Islet of Langerhans (tissue), 1 donor: ENCODE data around the gene GMEB2.
"Not testable (repeated sequence)": the region's sequence is repeated elsewhere in the genome, so short reads cannot be mapped to it uniquely, and the experiment has no call there.

Experiments used
- FAIRE-seq: peaks from one replicate; lab custom pipeline; 2011; peaks lifted over from hg19 to GRCh38; lab: Jason Lieb, UNC

GMEB2 gene

GRCh38 chr20:63636752-63637628, 10.1 kb upstream of the GMEB2 start:
- no peak for FAIRE-seq

- no peak for FAIRE-seq
Observed at GRCh38 chr20:63635431-63636141, 8.7 kb upstream of the GMEB2 start.

GRCh38 chr20:63633732-63634131, 6.8 kb upstream of the GMEB2 start:
- no peak for FAIRE-seq

- FAIRE-seq = not testable (repeated sequence)
Observed at GRCh38 chr20:63631426-63631825, 4.5 kb upstream of the GMEB2 start.

GRCh38 chr20:63630956-63631355, 4.1 kb upstream of the GMEB2 start:
- FAIRE-seq = not testable (repeated sequence)

GRCh38 chr20:63628246-63628975, 1.5 kb upstream of the GMEB2 start:
- FAIRE-seq = no peak

- no peak for FAIRE-seq
Observed at GRCh38 chr20:63627751-63628245, 897 bp upstream of the GMEB2 start.

GRCh38 chr20:63627129-63627750, 339 bp upstream of the GMEB2 start:
- no peak for FAIRE-seq

- no peak for FAIRE-seq
Observed at GRCh38 chr20:63625771-63626423, 1.0 kb downstream of the GMEB2 start.

- FAIRE-seq = no peak
Observed at GRCh38 chr20:63624486-63624885, 2.4 kb downstream of the GMEB2 start.

GRCh38 chr20:63622732-63623131, 4.2 kb downstream of the GMEB2 start:
- FAIRE-seq = no peak

GRCh38 chr20:63622096-63622495, 4.8 kb downstream of the GMEB2 start:
- no peak for FAIRE-seq

GRCh38 chr20:63620991-63621390, 5.9 kb downstream of the GMEB2 start:
- FAIRE-seq = no peak

GRCh38 chr20:63619505-63619904, 7.4 kb downstream of the GMEB2 start:
- FAIRE-seq = no peak

GRCh38 chr20:63619086-63619485, 7.8 kb downstream of the GMEB2 start:
- FAIRE-seq = no peak

- no peak for FAIRE-seq
Observed at GRCh38 chr20:63618291-63618980, 8.5 kb downstream of the GMEB2 start.

- no peak for FAIRE-seq
Observed at GRCh38 chr20:63617876-63618265, 9.0 kb downstream of the GMEB2 start.

- FAIRE-seq = no peak
Observed at GRCh38 chr20:63617092-63617875, 9.6 kb downstream of the GMEB2 start.

GRCh38 chr20:63613863-63614594, 12.9 kb downstream of the GMEB2 start:
- FAIRE-seq = not testable (repeated sequence)
